Stimulated activated naive CD8-positive, alpha-beta T cell treated with anti-CD3 and anti-CD28 coated beads, Interleukin-15, Interleukin-2, amounts not matched to agents 100 U/mL and 50 U/mL, for 24 hours (primary cell): Measurements from ENCODE around the gene SHISA3.
"Not testable (repeated sequence)": the region's sequence is repeated elsewhere in the genome, so short reads cannot be mapped to it uniquely, and the experiment has no call there.

Experiments used
- ATAC-seq: fragments of 150-1000 bp; cut with Tn5 transposase; one replicate; pipeline ENCODE4 v1.10.0; 2021
- DNase-seq: peaks from one replicate; pipeline ENCODE4 v3.0.0; 2021

Gene SHISA3

DNA sequence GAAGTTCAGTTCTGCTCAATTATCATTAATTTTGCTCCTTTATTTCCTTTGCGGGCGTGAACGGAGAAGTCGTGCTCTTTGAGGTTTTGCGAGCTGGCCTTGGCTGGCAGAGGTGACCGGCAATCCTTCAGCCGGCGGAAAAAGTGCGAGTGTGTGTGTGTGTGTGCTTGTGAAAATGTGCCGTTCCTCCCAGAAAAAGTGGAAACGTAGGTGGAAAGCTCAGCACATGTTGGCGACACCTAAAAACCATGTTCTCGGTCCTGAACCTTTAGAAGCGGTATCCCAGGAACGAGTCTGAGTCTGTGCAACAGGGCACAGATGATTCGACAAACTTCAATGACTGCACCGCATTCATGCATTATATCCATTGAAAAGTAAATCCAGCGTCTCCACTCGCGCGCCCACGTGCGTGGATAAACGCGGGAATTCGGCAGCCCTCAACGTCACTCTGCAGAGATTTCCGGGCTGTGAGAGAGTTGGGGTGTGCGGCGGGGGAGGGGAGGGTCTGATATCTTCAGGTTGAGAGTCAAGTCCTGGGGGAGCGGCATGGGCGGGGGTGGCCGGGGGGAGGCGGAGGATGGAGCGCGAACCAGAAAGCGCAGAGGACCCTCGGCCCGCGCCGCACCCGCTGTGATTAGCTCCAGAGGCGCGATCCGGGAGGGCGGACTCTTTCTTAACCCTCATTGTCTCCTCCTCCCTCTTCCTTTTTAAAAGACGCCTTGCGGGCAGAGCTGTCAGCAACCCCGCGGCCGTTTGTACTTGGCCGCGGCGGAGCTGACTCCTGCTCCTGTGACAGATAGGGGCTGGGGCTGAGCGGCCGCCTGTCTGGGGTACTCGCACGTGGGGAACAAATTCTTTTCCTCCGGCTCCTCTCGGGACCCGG is at the start of gene SHISA3:
SHISA3 (plus strand) TSS at position 737 of the 883 bp plus-strand sequence. CDS start 569 bp downstream, outside the sequence.
- peak; percentile 32 for DNase-seq

DNA sequence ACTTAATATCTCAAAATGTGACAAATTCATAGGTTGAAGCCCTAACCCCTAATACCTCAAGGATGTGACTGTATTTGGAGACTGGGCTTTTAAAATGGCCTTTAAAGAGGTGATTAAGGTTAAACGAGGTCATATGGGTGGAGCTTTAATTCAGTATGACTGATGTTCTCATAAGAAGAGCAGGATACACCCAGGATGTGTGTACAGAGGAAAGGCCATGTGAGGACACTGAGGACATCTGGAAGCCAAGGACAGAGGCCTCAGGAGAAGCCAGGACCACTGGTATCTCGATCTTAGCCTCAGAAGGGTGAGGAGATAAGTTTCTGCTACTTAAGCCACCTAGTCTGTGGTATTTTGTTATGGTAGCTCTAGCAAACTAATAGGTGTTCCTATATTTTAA is 49.0 kb upstream of the SHISA3 start:
- no peak for DNase-seq
- no peak for ATAC-seq

More for the DNA sequence above, at the start of gene SHISA3:
- peak; percentile 61 for ATAC-seq

DNA sequence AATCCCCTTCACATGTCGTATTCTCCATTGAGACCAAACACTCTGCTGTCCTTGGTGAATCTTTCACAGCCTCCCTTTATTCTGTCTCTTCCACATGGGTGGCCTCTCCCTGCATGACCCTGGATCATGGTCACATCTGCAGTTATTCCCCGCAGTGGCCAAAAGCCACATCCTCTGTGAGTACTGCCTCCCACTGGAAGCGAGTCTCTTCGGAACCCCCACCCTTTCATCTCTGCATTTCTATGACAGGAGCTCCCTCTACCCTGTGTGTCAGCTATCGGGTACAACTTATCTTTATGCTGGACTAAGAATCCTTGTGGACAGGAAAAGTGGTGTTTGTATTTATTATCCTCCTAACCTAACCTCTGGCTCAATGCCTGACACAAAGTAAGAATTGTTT is 48.6 kb upstream of the SHISA3 start:
- ATAC-seq, result no peak
- no peak for DNase-seq

DNA sequence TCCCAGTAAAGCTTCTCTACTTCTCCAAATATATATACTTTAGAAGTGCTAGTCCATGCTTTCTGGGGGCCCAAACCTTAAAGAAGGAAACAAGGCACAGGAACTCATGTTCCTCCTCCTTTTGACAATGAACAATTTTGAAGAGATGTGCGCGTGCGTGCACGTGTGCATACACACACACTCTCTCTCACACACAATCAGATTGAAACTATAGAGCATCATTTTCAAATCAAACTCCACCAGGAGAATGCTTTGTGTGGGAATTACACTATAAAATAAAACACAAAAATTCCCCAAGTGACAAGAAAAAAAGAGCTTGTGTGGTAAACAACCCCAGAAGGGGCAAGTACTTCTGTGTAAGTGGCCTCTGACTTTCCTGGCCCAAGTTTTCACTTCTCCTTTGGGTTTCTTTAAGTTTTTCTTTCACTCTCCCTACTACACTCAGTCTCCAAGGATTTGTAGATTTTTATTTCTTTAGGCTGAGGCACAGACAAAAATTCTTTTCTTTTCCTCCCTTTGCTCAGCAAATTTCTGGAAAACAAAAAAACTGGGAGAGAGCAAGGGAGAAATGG is 46.6 kb upstream of the SHISA3 start:
- ATAC-seq (no peak), DNase-seq (no peak)

DNA sequence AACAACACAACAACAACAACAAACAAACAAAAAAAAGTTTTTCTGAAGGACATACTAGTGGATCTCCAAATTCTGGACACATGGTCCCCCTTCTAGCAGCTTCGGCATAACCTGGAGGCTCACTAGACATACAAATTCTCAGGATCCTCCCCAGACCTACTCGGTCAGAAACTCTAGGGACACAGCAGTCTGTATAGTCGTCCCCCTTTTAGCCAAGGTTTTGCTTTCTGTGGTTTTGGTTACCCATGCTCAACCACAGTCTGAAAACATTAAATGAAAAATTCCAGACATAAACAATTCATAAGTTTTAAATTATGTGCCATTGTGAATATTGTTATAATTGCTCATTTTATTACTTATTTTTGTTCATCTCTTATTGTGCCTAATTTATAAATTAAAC is 45.2 kb upstream of the SHISA3 start:
- ATAC-seq, result no peak

DNA sequence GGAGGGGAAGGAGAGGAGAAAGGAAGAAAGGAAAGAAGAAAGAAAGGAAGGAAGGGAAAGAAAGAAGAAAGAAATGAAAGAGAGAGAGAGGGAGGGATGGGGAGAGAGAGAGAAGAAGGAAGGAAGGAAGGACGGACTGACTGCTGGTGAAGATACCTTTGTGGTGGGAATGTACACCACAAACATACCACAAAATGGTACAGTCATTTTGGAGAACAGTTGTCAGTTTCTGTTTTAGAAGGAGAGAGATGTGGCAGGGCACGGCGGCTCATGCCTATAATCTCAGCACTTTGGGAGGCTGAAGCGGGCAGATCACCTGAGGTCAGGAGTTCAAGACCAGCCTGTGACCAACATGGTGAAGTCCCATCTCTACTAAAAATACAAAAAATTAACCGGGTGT is 40.0 kb upstream of the SHISA3 start:
- DNase-seq (no peak), ATAC-seq (no peak)

More for the DNA sequence above, 45.2 kb upstream of the SHISA3 start:
- DNase-seq, result no peak

DNA sequence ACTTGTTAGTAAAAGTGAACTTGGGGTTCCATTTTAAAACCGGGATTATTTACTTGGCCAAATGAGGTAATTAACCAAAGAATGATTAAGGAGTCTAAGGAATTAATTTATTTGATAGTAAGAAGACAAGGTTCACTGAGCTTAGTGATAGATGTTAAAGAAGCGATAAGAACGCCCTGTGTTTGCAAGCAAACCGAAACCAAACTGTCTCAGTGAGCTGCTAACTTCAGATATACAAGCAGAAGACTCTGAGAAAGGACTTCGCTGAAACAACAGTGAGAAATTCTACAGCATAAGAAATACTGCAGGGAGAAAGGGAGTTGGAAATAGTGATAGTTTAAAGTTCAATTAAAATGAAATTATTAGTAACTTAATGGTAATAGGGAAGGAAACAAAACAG is 37.6 kb upstream of the SHISA3 start:
- ATAC-seq (no peak), DNase-seq (no peak)

DNA sequence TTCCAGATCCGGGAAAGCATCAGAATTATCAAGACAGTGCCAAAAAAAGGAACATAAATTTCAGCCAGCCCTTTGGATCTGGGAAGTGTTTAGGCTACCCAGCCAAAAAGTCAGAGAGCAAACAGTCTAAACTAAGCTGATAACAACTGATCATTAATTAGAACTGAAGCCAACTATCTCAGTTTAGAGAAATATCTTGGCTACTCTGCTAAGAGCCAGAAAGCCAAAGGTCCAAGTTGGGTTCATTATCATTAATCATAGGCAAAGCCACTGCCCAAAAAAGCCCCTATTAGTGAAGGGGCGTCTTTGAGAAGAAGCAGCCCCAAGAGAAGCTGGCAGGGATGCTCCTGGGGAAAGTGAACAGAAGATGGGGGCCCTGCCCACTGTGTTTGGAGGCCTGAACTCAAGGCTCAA is 37.0 kb upstream of the SHISA3 start:
- ATAC-seq, result no peak
- DNase-seq, result no peak

DNA sequence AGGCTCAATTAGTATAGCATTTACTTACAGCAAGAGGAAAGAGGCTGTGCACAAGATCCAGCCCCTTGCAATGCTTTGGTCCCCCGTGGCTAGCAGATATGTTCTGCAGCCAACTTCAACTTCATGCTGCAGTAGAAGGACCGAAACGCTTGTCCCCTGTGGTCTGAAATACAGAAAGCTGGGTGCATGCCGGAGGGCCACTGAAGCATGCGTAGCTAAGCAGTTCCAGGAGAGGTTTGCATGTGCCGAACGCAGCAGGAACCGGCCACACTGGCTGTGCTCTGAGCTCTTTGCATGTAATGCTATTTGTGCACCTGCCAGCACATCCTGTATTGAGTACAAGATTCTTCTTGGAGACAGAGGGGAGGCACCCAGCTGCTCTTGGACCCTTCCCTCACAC is 35.8 kb upstream of the SHISA3 start:
- DNase-seq (no peak), ATAC-seq (no peak)

DNA sequence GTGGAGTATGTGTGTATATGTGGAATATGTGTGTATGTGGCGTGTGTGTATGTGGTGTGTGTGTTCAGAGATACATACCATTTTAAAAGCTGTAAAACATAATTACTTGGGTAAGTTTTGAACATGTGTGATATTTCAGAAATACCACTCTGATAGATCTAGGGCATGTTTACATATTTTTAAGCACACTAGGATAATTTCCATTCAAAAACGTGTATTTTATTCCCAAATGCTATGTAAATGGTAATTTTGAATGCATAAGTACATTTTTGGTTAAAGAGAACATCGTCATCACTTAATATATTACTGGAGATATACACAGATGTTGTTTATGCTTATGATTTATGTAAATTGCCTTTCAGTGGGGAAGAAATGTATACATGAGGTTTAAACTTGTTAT is 34.7 kb upstream of the SHISA3 start:
- DNase-seq (no peak), ATAC-seq (no peak)

DNA sequence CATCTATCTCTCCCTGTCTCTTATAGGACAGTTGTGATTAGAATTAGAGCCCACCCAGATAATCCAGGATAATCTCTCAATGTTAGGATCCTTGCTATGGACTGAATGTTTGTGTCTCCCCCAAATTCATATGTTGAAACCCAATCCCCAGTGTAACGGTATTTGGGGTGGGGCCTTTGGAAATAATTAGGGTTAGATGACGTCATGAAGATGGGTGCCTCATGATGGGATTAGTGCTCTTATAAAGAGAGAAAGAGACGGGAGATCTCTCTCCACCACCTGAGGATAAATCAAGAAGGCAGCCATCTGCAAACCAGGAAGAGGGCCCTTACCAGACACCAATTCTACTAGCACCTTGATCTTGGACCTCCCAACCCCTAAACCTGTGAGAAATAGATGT is 33.7 kb upstream of the SHISA3 start:
- DNase-seq, result no peak
- ATAC-seq, result no peak

DNA sequence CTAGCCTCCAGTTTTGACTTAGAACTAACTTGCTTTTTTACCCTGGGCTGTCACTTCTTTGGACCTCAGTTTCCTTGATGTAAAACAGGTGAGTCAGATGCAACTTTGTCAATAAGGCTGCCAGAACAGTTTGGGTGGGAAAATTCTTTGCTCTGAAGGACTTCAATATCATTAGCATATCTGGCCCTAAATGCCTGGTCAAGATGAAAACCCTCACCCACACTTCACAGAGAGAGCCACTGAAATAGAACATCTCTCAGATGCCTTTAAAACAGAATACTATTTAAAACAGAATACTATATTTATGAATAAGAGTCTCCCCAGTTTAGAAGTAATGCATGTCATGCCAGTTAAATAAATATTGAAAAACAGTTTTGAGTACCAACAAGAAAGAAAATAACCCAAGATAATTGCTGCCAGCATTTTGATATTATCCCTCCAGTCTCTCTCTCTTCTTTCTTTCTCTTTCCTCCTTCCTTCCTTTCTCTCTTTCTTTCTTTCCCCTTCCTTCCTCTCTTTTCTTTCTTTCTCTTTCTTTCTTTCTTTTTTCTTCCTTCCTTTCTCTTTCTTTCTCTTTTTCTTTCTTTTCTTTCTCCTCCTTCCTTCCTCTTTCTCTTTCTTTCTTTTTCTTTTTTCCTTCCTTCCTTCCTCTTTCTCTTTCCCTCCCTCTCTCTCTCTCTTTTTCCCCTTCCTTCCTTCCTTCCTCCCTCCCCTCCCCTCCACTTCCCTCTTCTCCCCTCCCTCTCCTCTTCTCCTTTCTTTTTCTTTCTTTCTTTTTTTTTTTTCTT is 32.8 kb upstream of the SHISA3 start:
- ATAC-seq, result no peak
- no peak for DNase-seq

DNA sequence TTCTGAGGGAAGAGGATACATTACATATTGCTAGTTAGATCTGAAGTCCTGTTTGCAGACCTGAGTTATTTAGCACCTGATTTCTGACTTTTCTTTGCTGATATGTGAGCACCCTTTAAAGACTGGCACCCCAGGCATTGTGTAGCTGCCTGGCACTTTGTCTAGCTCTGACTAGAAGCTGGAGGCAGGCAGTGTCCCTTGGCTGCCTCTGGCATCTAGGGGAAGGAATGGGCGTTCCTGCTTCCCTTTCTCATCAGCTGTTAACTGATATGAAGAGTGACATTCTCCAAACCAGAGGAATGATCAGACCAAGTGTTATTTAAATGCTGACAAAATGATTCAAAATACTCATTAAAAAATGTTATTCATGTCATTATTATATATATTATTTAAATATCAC is 30.3 kb upstream of the SHISA3 start:
- no peak for ATAC-seq
- no peak for DNase-seq

DNA sequence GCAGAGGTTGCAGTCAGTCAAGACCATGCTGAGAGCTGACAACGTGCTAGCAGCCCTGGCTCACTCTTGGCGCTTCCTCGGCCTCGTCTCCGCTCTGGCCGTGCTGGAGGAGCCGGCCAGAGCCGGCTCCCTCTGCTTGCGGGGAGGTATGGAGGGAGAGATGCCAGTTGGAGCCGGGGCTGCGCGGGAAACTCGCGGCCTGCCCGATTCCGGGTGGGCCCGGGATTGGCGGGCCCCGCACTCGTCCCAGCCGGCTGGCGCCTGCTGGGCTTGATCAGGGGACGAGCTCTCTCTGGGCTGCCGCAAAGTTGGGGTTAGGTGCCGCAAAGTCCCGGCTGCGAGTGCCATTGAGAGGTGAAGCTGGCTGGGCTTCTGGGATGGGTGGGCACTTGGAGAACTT is 27.8 kb upstream of the SHISA3 start:
- ATAC-seq (no peak), DNase-seq (no peak)

DNA sequence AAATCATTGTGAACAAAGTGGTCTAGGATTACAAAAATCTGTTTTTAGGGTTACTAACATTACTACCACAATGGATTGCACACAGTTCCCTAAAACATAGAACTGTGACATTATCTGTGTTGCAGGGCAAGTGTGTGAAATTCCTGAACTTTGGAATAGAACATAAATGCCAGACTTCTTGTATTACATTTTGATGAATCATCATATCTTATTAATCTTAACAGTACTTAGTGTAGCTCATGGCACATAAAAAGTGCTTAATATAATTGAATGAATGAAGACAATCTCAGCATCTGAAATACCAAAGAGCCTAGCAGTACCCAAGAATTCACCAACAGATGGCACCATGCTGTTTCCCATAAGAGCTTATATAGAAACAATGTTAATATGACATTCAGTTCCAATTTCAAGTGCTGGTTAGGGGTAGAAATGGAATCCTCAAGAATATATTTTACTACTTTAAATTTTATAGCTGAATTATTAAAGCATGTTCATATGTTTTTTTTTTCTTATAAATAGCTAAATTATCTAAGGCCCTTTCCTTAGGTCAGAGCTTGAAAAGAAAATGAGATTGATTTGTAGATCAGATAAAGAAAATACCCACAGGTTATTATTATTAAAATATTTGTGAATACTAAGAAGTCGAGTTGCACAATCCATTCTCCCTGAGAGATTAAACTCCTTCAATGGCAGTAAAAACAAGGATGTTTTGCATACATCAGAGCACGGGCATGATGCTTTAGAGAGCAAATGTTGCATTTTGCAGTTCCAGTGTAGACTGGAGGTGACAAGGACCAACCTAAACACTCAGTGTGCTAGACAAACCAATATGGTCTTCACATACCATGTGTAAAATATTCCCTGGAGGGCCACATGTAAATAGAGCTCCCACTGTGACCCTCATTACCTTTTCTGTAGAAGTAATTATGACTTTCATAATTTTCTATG is 25.7 kb upstream of the SHISA3 start:
- ATAC-seq (no peak), DNase-seq (no peak)

DNA sequence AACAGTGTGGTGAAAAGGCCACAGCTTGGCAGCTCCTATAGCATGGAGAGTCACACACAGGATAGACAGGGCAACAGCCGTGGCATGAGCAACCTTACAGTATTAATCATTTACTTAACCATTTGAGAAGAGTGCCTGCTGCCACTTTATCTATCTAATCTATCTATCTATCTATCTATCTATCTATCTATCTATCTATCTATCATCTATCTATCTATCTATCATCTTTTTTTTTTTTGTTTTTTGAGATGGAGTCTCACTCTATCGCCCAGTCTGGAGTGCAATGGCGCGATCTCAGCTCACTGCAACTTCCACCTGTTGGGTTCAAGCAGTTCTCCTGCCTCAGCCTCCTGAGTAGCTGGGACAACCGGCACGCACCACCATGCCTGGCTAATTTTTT is 25.0 kb upstream of the SHISA3 start:
- DNase-seq, ATAC-seq: not testable (repeated sequence)

DNA sequence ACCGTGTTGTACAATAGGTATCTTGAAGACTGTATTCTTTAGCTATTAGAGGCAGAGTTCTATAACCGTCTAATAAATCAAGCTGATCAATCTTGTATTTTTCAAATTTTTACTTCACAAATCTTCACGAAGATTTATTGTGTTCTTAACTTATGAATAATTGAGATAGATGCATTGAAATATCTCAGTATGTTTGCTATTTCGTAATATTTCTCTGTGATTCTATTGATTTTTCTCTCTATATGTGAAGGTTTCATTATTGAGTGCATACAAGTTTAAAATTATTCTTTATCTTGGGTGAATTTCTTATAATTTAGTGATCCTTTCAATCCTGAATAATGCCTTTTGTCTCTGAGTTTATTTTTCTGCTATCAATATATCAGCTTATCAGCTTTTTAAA is 19.8 kb upstream of the SHISA3 start:
- ATAC-seq, result no peak
- no peak for DNase-seq

DNA sequence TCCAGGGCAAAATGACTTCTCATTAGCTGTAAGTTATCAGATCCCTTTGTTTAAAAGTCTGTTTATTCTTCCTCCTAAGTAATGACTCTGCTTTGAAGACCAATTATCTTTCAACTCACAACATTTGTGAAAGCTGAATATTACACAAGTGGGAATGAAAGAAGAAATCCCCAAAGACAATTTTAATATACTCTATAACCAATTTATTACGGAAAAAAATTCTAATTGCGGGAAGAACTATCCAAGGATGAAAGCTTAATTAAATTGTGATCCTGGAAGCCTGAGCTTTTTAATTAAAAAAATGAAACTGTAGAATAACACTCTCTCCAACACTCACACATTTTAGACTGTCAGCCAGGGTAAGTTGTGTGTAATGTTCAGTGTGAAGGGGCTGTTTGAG is 15.6 kb upstream of the SHISA3 start:
- ATAC-seq (no peak), DNase-seq (no peak)

DNA sequence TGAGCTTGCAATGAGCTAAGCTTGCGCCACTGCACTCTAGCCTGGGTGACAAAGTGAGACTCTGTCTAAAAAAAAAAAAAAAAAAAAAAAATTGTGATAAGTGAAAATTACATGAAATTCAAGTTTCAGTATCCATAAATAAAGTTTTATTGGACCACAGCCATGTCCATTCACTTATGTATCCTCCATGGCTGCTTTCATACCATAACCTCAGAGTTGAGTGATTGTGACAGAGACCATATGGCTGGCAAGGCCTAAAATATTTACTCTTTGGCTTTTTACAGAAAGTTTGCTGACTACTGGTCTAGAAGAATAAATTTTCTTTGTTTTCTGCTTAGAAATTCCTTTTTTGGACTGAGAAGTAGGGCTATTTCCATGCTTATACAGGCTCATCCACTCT is 11.8 kb upstream of the SHISA3 start:
- ATAC-seq (no peak), DNase-seq (no peak)

DNA sequence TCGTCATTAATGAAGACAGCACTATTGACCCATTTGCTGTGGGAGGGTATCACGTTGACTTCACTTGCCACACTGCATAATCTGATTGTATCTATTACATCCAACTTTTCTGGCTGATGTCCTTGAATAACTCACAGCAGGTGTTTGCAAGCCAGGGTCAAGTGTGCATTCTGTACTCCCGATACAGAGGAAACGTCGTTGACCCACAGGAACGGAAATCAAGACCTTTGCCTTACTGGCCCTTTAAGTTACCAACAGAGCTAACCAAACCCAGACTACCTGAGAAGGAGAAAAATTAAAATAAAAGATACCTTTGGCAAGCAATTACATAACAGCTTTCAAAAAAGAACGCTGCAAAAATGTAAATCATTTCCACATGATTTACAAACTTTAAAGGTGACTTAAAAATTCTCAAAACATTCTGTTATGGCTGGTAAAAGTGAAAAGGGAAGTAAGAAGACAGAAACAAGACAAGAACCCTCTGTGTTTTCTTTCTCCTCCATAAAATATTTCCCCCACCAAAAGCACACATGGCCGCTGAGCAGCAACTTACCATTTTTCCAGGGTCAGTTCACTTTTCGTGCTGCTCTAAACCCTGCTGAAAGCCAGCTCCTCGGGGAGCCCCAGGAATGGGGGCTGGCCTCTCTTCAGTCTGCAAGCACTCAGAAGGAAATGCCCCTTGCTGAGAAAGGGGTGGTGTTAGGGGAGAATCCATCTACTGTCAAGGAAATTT is 6.5 kb upstream of the SHISA3 start:
- DNase-seq (no peak), ATAC-seq (no peak)

DNA sequence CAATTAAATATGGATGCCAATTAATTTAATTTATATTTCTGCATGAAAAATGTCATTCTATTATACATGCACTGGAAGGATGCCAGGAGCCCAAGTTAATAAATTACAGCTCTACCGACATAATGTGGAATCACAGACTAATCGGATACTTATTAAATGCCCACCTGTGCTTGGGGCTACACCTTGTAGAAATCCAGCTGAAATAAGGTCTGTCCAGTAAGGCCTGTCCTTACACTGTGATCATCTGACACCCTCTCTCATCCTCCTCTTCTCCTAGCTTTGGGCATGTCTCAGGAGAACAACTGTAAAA is 6.0 kb upstream of the SHISA3 start:
- ATAC-seq (no peak), DNase-seq (no peak)
